Lung (tissue), 12 donors: ENCODE data around the gene CBLIF. TPM values are rescaled to one million over a fixed set of nuclear protein-coding genes. Genes with fewer than 3 reads are reported as not detected.
A peak's percentile ranks its signal among the peaks of the same experiment; 100 is the strongest.
"Not testable (repeated sequence)": the region's sequence is repeated elsewhere in the genome, so short reads cannot be mapped to it uniquely, and the experiment has no call there.

ENCODE experiments used
- ATAC-seq: fragments of 200-7000 bp; cut with Tn5 transposase; one replicate; pipeline ENCODE4 v1.9.1; 2020; ENCODE audit warnings: moderate number of reproducible peaks; ENCODE audit not compliant: insufficient read depth, low FRiP score
- DNase-seq, 3 donors: peaks; one replicate each; pipeline ENCODE4 v3.0.0-alpha.2; 2013 to 2017
- H3K27ac ChIP-seq, 2 donors: one replicate each; pipeline ENCODE4 v1.5.1; 2013; ENCODE audit warnings: mild to moderate bottlenecking in 2 of 2, moderate library complexity in 2 of 2, control low read depth in 1 of 2, inconsistent platforms in 1 of 2, low read depth in 1 of 2, low read length in 1 of 2
- H3K27me3 ChIP-seq, 3 donors: one replicate each; pipeline ENCODE4 v1.5.1; 2013; ENCODE audit warnings: low read length in 2 of 3; ENCODE audit not compliant: control insufficient read depth in 3 of 3, insufficient read depth in 3 of 3
- H3K36me3 ChIP-seq, 4 donors: one replicate each; pipeline ENCODE4 v1.5.1; 2013; ENCODE audit warnings: low read length in 4 of 4, mild to moderate bottlenecking in 1 of 4, moderate library complexity in 1 of 4; ENCODE audit not compliant: control insufficient read depth in 4 of 4, insufficient read depth in 4 of 4
- H3K4me1 ChIP-seq, 5 donors: one replicate each; pipeline ENCODE4 v1.5.1; 2013; ENCODE audit warnings: low read length in 5 of 5, mild to moderate bottlenecking in 2 of 5, moderate library complexity in 1 of 5; ENCODE audit not compliant: control insufficient read depth in 5 of 5, insufficient read depth in 5 of 5
- H3K4me3 ChIP-seq: one replicate; pipeline ENCODE4 v1.5.1; 2013; ENCODE audit warnings: mild to moderate bottlenecking, control low read depth, moderate library complexity
- H3K9ac ChIP-seq, 2 donors: one replicate each; pipeline ENCODE4 v1.5.1; 2013; ENCODE audit warnings: low read length in 2 of 2, control low read depth in 1 of 2; ENCODE audit not compliant: insufficient read depth in 1 of 2
- H3K9me3 ChIP-seq, 4 donors: one replicate each; pipeline ENCODE4 v1.5.1; 2013; ENCODE audit warnings: low read length in 3 of 4, mild to moderate bottlenecking in 1 of 4, moderate library complexity in 1 of 4; ENCODE audit not compliant: control insufficient read depth in 4 of 4, insufficient read depth in 3 of 4
- WGBS, 2 donors: extraction: QIAGEN DNeasy Blood & Tissue Kit; methylation state at CpG; one replicate each; pipeline ENCODE4 v1.1.7; 2013; 5-methylcytosine and 5-hydroxymethylcytosine counted together
- polyA plus RNA-seq, 2 donors: library from polyadenylated mRNA; stranded (reverse); fragments of 200-250 nt; gene quantifications; one replicate each; pipeline ENCODE4 v1.2.1, GENCODE V29; 2013
- total RNA-seq, 2 donors: library from RNA; depleted of rRNA in 1 of 2; stranded (reverse); fragments of >200 nt in 1 of 2; gene quantifications; one replicate each; pipeline ENCODE4 v1.2.1, GENCODE V29; 2014 to 2021
- TF ChIP-seq, protein P1 (sequence below): IDR thresholded peaks from 2 replicates; pipeline ENCODE4 v1.5.1; 2012; ENCODE audit warnings: mild to moderate bottlenecking; ENCODE audit errors: control extremely low read depth, extremely low read depth
- donor health status: control.
- donor health status: control.
- donor health status: Bipolar disorder and iron deficiency.
- donor health status: healthy.
- donor health status: DM: yes; HTN: yes; CAD: no.

CBLIF gene
- total and polyA plus RNA-seq, 4 donors = not detected

- no peaks in the 10 kb centered on the region for H3K27me3 ChIP-seq
- H3K9ac ChIP-seq = no peak overlapping the region
- DNase-seq = no peak
- H3K9me3 ChIP-seq = no peaks in the 10 kb centered on the region
- no peak overlapping the region for H3K4me3 ChIP-seq
- H3K4me1 ChIP-seq = no peaks in the 10 kb centered on the region
- TF ChIP-seq, protein P1, sequence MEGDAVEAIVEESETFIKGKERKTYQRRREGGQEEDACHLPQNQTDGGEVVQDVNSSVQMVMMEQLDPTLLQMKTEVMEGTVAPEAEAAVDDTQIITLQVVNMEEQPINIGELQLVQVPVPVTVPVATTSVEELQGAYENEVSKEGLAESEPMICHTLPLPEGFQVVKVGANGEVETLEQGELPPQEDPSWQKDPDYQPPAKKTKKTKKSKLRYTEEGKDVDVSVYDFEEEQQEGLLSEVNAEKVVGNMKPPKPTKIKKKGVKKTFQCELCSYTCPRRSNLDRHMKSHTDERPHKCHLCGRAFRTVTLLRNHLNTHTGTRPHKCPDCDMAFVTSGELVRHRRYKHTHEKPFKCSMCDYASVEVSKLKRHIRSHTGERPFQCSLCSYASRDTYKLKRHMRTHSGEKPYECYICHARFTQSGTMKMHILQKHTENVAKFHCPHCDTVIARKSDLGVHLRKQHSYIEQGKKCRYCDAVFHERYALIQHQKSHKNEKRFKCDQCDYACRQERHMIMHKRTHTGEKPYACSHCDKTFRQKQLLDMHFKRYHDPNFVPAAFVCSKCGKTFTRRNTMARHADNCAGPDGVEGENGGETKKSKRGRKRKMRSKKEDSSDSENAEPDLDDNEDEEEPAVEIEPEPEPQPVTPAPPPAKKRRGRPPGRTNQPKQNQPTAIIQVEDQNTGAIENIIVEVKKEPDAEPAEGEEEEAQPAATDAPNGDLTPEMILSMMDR = no peak
- H3K36me3 ChIP-seq = no peaks in the 10 kb centered on the region
- H3K27ac ChIP-seq = no peak overlapping the region
- no peak for ATAC-seq
Observed at GRCh38 chr11:59859673-59860072, 14.4 kb upstream of the CBLIF start.

GRCh38 chr11:59857439-59858434, 12.4 kb upstream of the CBLIF start:
- no peaks in the 10 kb centered on the region for H3K9me3 ChIP-seq
- TF ChIP-seq, protein P1 = no peak
- H3K4me3 ChIP-seq = no peak overlapping the region
- H3K27ac ChIP-seq = no peak overlapping the region
- no peaks in the 10 kb centered on the region for H3K27me3 ChIP-seq
- no peak for ATAC-seq
- H3K9ac ChIP-seq = no peak overlapping the region
- WGBS, 2 donors = 66 to 72% methylated on average over 10 of the region's 10 CpGs
- H3K36me3 ChIP-seq = no peaks in the 10 kb centered on the region
- H3K4me1 ChIP-seq = no peaks in the 10 kb centered on the region
- no peak for DNase-seq

GRCh38 chr11:59854871-59855270, 9.6 kb upstream of the CBLIF start:
- no peaks in the 10 kb centered on the region for H3K27me3 ChIP-seq
- no peaks in the 10 kb centered on the region for H3K36me3 ChIP-seq
- ATAC-seq (no peak), DNase-seq (peak in 1 of 3 donors; percentile 5)
- H3K9ac ChIP-seq = no peak overlapping the region
- H3K4me1 ChIP-seq = no peaks in the 10 kb centered on the region
- WGBS, 2 donors = 51 to 59% methylated on average over 2 of the region's 2 CpGs
- H3K9me3 ChIP-seq = no peaks in the 10 kb centered on the region
- no peak overlapping the region for H3K27ac ChIP-seq
- H3K4me3 ChIP-seq = no peak overlapping the region
- TF ChIP-seq, protein P1 = no peak

DNA sequence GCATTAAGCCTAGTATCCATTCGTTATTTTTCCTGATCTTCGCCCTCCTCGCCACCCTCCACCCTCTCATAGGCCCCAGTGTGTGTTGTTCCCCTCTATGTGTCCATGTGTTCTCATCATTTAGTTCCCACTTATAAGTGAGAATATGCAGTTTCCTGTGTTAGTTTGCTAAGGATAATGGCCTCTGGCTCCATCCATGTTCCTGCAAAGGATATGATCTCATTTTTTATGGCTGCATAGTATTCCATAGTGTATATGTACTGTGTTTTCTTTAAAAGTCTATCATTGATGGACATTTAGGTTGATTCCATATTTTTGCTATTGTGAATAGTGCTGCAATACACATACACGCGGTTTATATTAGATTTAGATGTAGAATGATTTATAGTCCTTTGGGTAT, 6.1 kb upstream of the CBLIF start:
- not testable (repeated sequence) for H3K9ac ChIP-seq, H3K4me1 ChIP-seq, H3K4me3 ChIP-seq, H3K27ac ChIP-seq, H3K9me3 ChIP-seq, ATAC-seq, H3K36me3 ChIP-seq, H3K27me3 ChIP-seq, DNase-seq
- 93 to 95% methylated on average over 5 of the region's 5 CpGs for WGBS, 2 donors

GRCh38 chr11:59849551-59849950, 4.3 kb upstream of the CBLIF start:
- not testable (repeated sequence) for H3K27me3 ChIP-seq, H3K36me3 ChIP-seq, H3K9me3 ChIP-seq, H3K4me1 ChIP-seq, H3K27ac ChIP-seq, H3K4me3 ChIP-seq, H3K9ac ChIP-seq, ATAC-seq, DNase-seq
- WGBS, 2 donors = 93 to 97% methylated on average over 2 of the region's 2 CpGs
